ENCODE results near the gene KLHDC9.

DNA sequence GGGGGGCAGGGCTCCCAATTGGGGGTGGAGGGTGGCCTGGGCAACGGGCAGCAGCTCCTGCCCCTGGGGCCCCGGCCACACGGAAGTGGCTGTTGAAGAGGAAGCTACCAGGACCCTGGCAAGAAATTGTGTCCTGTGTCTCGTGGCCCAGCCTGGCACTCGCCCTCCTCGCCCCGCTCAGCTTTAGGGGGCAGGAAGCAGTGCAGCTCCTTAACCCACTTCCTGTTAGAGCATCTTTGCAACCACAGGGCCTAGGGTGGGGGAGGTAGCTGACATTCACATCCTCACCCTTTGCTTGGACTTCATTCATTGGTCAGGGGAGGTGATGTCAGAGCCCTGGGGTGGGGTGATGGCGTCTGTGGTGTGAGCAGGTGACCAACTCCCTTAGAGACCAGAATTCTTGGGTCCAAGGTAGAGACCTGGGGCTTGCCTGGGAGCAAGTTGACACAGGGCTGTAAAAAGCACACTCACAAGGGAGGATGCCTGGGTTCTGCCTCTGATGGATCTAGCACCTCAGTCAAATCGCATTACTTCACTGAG, 28.4 kb upstream of the KLHDC9 start, which contains the start of gene ARHGAP30:
- TF ChIP-seq, protein P1, sequence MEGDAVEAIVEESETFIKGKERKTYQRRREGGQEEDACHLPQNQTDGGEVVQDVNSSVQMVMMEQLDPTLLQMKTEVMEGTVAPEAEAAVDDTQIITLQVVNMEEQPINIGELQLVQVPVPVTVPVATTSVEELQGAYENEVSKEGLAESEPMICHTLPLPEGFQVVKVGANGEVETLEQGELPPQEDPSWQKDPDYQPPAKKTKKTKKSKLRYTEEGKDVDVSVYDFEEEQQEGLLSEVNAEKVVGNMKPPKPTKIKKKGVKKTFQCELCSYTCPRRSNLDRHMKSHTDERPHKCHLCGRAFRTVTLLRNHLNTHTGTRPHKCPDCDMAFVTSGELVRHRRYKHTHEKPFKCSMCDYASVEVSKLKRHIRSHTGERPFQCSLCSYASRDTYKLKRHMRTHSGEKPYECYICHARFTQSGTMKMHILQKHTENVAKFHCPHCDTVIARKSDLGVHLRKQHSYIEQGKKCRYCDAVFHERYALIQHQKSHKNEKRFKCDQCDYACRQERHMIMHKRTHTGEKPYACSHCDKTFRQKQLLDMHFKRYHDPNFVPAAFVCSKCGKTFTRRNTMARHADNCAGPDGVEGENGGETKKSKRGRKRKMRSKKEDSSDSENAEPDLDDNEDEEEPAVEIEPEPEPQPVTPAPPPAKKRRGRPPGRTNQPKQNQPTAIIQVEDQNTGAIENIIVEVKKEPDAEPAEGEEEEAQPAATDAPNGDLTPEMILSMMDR (conservative IDR thresholded peaks at IDR 0.05 in 1 of 2, IDR thresholded peaks at IDR 0.05 in 1 of 2; ENCODE audit: low read depth in 1 of 2, low read length in 2 of 2) = no peak
- TF ChIP-seq EZH2 (IDR thresholded peaks at IDR 0.05; ENCODE audit: low read length, missing control alignments) = no peak

Measured in fibroblast of lung (primary cell).